Bronchial epithelial cell (primary cell): Measurements from ENCODE around the gene SDSL. TPM values are rescaled to one million over a fixed set of nuclear protein-coding genes. Genes with fewer than 3 reads are reported as not detected.
A peak's percentile ranks its signal among the peaks of the same experiment; 100 is the strongest.

Experiments
- DNase-seq: peaks from one replicate; pipeline ENCODE4 v3.0.0-alpha.2; 2010; ENCODE audit warnings: low read depth
- FAIRE-seq: peaks from 2 replicates; lab custom pipeline; 2011; peaks lifted over from hg19 to GRCh38; lab: Jason Lieb, UNC
- H3K27me3 ChIP-seq: 2 replicates; pipeline ENCODE4 v1.5.1; 2011; ENCODE audit warnings: low read length; ENCODE audit not compliant: control insufficient read depth, insufficient read depth
- H3K36me3 ChIP-seq: 2 replicates; pipeline ENCODE4 v1.5.1; 2011; ENCODE audit warnings: low read length; ENCODE audit not compliant: control insufficient read depth, insufficient read depth
- H3K4me3 ChIP-seq: 2 replicates; pipeline ENCODE4 v1.5.1; 2011; ENCODE audit warnings: mild to moderate bottlenecking, low read depth, low read length, control low read depth
- total RNA-seq: library from RNA; depleted of rRNA; stranded (reverse); fragments of >200 nt; gene quantifications from 2 replicates; pipeline ENCODE4 v1.2.1, GENCODE V29; 2014
- TF ChIP-seq, protein P1 (sequence below): IDR thresholded peaks from 2 replicates; pipeline ENCODE4 v1.5.1; 2011; ENCODE audit warnings: mild to moderate bottlenecking, moderate library complexity, low read length, control low read depth, inconsistent platforms; ENCODE audit not compliant: insufficient read depth, severe bottlenecking

Gene SDSL
- total RNA-seq, 1 donor from 2014 or later: 4.7 TPM

DNA sequence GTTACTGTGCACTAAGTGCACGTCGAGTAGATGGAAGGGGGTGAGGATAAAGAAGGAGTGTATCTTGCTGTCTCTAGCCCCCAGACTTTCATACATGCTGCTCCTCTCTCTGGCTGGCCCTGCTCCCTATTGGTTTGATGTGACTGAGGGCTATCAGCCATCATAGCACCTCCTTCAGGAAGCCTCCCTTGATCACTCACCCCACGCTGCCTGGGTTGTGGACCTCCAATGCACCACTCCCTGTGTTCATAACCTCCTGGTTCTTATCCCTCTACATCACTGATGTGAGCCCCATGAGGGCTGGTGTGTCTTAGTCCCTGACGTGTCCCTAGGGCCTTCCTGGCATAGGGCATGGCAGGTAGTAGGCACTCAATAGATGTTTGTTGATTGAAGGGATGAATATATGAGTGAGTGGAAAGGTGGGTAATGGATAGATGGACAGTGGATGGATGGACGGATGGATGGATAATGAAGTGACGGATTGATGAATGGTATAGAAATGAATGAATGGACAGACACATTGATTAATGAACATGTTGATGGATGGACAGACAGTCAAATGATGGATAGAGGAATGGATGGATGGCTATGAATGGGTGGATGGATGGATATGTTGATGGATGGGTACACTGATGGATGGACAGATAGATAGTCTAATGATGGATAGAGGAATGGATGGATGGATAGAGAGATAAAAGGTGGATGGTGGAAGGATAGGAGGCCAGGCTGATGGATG is 15.0 kb downstream of the SDSL start:
- peak; percentile 80 for FAIRE-seq
- Histone ChIP-seq H3K36me3 (no peaks in the 10 kb centered on the region), H3K27me3 (peaks cover 5% of the 10 kb centered on the region), H3K4me3 (no peak overlapping the region)
- TF ChIP-seq, protein P1, sequence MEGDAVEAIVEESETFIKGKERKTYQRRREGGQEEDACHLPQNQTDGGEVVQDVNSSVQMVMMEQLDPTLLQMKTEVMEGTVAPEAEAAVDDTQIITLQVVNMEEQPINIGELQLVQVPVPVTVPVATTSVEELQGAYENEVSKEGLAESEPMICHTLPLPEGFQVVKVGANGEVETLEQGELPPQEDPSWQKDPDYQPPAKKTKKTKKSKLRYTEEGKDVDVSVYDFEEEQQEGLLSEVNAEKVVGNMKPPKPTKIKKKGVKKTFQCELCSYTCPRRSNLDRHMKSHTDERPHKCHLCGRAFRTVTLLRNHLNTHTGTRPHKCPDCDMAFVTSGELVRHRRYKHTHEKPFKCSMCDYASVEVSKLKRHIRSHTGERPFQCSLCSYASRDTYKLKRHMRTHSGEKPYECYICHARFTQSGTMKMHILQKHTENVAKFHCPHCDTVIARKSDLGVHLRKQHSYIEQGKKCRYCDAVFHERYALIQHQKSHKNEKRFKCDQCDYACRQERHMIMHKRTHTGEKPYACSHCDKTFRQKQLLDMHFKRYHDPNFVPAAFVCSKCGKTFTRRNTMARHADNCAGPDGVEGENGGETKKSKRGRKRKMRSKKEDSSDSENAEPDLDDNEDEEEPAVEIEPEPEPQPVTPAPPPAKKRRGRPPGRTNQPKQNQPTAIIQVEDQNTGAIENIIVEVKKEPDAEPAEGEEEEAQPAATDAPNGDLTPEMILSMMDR: no peak
- no peak for DNase-seq

- DNase-seq (no peak), FAIRE-seq (no peak)
- TF ChIP-seq, protein P1: no peak
- H3K4me3 ChIP-seq: no peak overlapping the region
- no peaks in the 10 kb centered on the region for H3K36me3 ChIP-seq
- H3K27me3 ChIP-seq: peaks cover 5% of the 10 kb centered on the region
These were observed 15.5 kb downstream of the SDSL start for GRCh38 chr12:113437729-113438100.

DNA sequence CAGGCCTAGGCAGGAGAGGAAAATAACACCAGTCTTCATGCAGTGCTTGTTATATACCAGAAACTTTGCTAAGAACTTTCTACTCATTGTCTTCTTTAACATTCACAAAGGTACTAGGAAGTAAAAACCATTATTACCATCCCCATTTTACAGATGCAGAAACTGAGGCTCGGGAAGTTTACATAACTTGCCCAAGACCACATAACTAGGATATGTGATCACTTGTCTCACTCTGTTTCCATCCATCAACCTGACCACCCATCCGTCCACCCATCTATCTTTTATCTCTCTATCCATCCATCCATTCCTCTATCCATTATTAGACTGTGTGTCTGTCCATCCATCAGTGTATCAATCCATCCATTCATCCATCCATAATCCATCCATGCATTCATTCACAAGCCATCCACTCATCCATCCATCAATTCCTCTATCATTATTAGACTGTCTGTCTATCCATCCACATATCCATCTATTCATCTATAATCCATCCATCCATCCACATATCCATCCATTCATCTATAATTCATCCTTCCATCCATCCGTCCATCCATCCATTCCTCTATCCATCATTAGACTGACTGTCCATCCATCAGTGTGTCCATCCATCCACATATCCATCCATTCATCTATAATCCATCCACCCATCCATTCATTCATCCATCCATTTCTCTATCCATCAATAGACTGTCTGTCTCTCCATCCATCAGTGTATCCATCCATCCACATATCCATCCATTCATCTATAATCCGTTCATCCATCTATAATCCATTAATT is 16.5 kb downstream of the SDSL start:
- FAIRE-seq: peak; percentile 23

GRCh38 chr12:113439301-113439597 is 17.1 kb downstream of the SDSL start:
- DNase-seq: no peak
- Histone ChIP-seq H3K4me3 (no peak overlapping the region), H3K36me3 (no peaks in the 10 kb centered on the region), H3K27me3 (peaks cover 5% of the 10 kb centered on the region)
- TF ChIP-seq, protein P1: no peak
- no peak for FAIRE-seq

More for the DNA sequence above, 16.5 kb downstream of the SDSL start:
- Histone ChIP-seq H3K27me3 (peaks cover 5% of the 10 kb centered on the region), H3K36me3 (no peaks in the 10 kb centered on the region), H3K4me3 (no peak overlapping the region)
- no peak for DNase-seq
- TF ChIP-seq, protein P1: no peak

GRCh38 chr12:113439606-113440030 is 17.4 kb downstream of the SDSL start:
- Histone ChIP-seq H3K36me3 (no peaks in the 10 kb centered on the region), H3K27me3 (peaks cover 5% of the 10 kb centered on the region), H3K4me3 (no peak overlapping the region)
- FAIRE-seq: no peak
- TF ChIP-seq, protein P1: peak; percentile 80
- peak; percentile 28 for DNase-seq
